Measurements from ENCODE around the gene RS1.

The RS1 gene

GRCh38 chrX:18687856-18688495 is 16.1 kb upstream of the RS1 start:
- Histone ChIP-seq H3K27ac (ENCODE audit: low read length) (no peak overlapping the region), H3K27me3 (ENCODE audit: insufficient read depth, low read length) (no peaks in the 10 kb centered on the region), H3K4me1 (ENCODE audit: insufficient read depth, low read length) (no peaks in the 10 kb centered on the region), H3K9me3 (ENCODE audit: insufficient read depth, low read depth, low read length) (no peaks in the 10 kb centered on the region), H3K4me3 (ENCODE audit: low read length) (no peak overlapping the region), H3K36me3 (ENCODE audit: insufficient read depth, low read depth, low read length) (no peaks in the 10 kb centered on the region), H3K9ac (ENCODE audit: low read depth, low read length) (no peak overlapping the region)

DNA sequence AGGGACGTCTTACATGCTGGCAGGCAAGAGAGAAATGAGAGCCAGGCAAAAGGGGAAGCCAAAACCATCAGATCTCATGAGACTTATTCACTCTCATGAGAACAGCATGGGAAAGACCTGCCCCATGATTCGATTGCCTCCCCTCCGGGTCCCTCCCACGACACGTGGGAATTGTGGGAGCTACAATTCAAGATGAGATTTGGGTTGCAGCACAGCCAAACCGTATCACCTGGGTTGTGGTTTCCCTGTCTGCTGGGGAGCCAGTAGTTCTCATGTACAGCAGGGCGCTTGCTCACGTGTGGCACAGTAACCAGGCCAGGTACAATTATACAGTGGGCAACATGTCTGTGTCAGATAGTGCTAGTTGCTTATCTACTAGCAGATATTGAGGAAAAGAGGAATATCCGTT is 11.1 kb upstream of the RS1 start:
- Histone ChIP-seq H3K36me3 (ENCODE audit: insufficient read depth, low read depth, low read length) (no peaks in the 10 kb centered on the region), H3K4me1 (ENCODE audit: insufficient read depth, low read length) (no peaks in the 10 kb centered on the region), H3K27ac (ENCODE audit: low read length) (no peak overlapping the region), H3K4me3 (ENCODE audit: low read length) (no peak overlapping the region), H3K27me3 (ENCODE audit: insufficient read depth, low read length) (no peaks in the 10 kb centered on the region), H3K9me3 (ENCODE audit: insufficient read depth, low read depth, low read length) (no peaks in the 10 kb centered on the region), H3K9ac (ENCODE audit: low read depth, low read length) (no peak overlapping the region)

- Histone ChIP-seq H3K9me3 (ENCODE audit: insufficient read depth, low read depth, low read length) (no peaks in the 10 kb centered on the region), H3K4me3 (ENCODE audit: low read length) (no peak overlapping the region), H3K9ac (ENCODE audit: low read depth, low read length) (no peak overlapping the region), H3K4me1 (ENCODE audit: insufficient read depth, low read length) (no peaks in the 10 kb centered on the region), H3K27ac (ENCODE audit: low read length) (no peak overlapping the region), H3K36me3 (ENCODE audit: insufficient read depth, low read depth, low read length) (no peaks in the 10 kb centered on the region), H3K27me3 (ENCODE audit: insufficient read depth, low read length) (no peaks in the 10 kb centered on the region)
These were observed 10.1 kb upstream of the RS1 start for GRCh38 chrX:18681996-18682395.

GRCh38 chrX:18677161-18677869 is 5.4 kb upstream of the RS1 start:
- no peak overlapping the region for H3K9ac ChIP-seq (ENCODE audit: low read depth, low read length)
- no peak overlapping the region for H3K4me3 ChIP-seq (ENCODE audit: low read length)
- H3K27me3 ChIP-seq (ENCODE audit: insufficient read depth, low read length) = no peaks in the 10 kb centered on the region
- no peaks in the 10 kb centered on the region for H3K9me3 ChIP-seq (ENCODE audit: insufficient read depth, low read depth, low read length)
- H3K4me1 ChIP-seq (ENCODE audit: insufficient read depth, low read length) = no peaks in the 10 kb centered on the region
- H3K27ac ChIP-seq (ENCODE audit: low read length) = no peak overlapping the region
- H3K36me3 ChIP-seq (ENCODE audit: insufficient read depth, low read depth, low read length) = no peaks in the 10 kb centered on the region

DNA sequence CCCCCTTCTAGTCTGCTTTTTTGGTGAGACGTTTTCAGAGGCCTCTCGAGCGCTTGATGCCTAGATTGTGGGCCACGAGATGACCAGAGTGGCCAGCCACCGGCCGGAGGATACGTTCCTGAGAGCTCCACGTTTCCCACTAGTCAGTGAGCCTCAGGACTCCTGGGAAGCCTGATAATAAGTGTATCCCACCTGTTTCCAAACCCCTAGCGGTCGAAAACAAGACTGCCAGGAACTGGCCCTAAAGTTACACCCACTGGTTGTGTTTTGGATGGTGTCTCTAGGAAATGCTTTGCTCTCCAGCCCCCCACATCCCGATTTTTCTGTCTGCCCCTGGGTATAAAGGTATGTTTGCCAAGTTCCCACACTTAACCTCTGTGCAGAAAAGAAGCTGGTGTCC is 4.6 kb upstream of the RS1 start:
- no peak overlapping the region for H3K9ac ChIP-seq (ENCODE audit: low read depth, low read length)
- H3K9me3 ChIP-seq (ENCODE audit: insufficient read depth, low read depth, low read length) = no peaks in the 10 kb centered on the region
- no peaks in the 10 kb centered on the region for H3K36me3 ChIP-seq (ENCODE audit: insufficient read depth, low read depth, low read length)
- H3K27me3 ChIP-seq (ENCODE audit: insufficient read depth, low read length) = no peaks in the 10 kb centered on the region
- H3K27ac ChIP-seq (ENCODE audit: low read length) = no peak overlapping the region
- no peak overlapping the region for H3K4me3 ChIP-seq (ENCODE audit: low read length)
- no peaks in the 10 kb centered on the region for H3K4me1 ChIP-seq (ENCODE audit: insufficient read depth, low read length)

DNA sequence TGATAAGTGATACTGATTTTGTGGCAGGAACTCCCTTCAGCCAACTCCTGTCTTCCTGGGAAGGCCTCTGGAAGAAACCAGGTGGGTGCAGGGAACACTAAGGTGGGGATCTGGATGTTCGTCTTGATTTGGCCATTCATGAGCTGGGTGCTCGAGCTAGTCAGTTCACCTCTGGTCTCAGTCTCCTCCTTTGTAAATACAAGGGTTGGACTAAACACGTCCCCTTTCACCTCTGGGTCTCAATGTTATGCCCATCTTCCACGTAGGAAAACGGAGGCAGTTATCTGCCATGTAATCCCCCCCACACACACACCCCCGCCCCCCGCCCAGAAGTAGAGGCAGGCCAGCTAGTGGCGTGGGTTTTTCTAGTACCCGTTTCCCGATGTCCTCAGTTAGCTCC is 4.1 kb upstream of the RS1 start:
- Histone ChIP-seq H3K4me3 (ENCODE audit: low read length) (no peak overlapping the region), H3K27ac (ENCODE audit: low read length) (no peak overlapping the region), H3K4me1 (ENCODE audit: insufficient read depth, low read length) (no peaks in the 10 kb centered on the region), H3K9ac (ENCODE audit: low read depth, low read length) (no peak overlapping the region), H3K36me3 (ENCODE audit: insufficient read depth, low read depth, low read length) (no peaks in the 10 kb centered on the region), H3K9me3 (ENCODE audit: insufficient read depth, low read depth, low read length) (no peaks in the 10 kb centered on the region), H3K27me3 (ENCODE audit: insufficient read depth, low read length) (no peaks in the 10 kb centered on the region)

DNA sequence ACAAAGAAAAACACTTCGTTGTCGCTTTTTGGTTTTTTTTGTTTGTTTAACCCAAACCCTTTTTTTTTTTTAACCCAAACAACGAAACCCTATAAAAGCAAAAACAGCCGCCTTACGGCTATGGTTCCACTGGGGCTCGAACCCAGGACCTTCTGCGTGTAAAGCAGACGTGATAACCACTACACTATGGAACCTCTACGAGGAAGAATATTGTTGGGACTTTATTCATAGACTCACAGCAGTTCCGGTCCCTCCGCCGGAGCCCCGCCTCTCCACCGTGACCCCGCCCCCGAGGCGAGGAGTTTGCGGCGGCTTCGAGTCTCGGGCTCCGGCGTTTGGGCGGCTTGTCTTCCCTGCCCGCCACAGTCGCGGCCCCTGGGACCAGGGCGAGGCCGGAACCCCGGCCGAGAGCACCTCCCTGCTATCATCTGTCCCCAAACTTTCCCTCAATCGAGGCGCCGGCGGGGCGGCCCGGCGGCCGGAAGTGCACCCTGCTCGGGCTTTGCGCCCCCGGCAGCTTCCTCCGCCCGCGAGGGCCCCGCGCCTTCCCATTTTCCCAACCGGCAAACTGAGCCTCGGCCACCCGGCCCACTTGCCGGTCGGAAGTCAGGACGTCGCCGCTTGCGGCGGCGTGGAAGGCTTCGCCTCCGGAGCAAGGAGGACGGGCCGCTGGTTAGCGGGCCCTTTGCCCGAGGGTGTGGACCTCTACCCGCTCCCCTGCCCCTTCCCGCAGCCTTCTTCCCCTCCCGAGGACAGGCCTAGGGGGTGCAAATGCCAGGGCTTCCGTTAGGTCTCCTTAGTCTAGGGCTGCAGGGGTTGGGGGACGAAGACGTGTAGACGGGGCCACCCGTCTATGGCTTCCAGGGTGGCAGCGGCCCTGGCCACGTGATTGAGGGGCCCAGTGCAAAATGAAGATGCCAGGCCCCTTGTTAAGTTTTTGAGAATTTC is 3.2 kb upstream of the RS1 start:
- no peaks in the 10 kb centered on the region for H3K4me1 ChIP-seq (ENCODE audit: insufficient read depth, low read length)
- no peaks in the 10 kb centered on the region for H3K27me3 ChIP-seq (ENCODE audit: insufficient read depth, low read length)
- no peaks in the 10 kb centered on the region for H3K36me3 ChIP-seq (ENCODE audit: insufficient read depth, low read depth, low read length)
- H3K4me3 ChIP-seq (ENCODE audit: low read length) = peak overlapping the region; percentile 74
- H3K9ac ChIP-seq (ENCODE audit: low read depth, low read length) = peak overlapping the region; percentile 65; the same call in 1 of the 2 replicates
- H3K27ac ChIP-seq (ENCODE audit: low read length) = no peak overlapping the region
- H3K9me3 ChIP-seq (ENCODE audit: insufficient read depth, low read depth, low read length) = no peaks in the 10 kb centered on the region

DNA sequence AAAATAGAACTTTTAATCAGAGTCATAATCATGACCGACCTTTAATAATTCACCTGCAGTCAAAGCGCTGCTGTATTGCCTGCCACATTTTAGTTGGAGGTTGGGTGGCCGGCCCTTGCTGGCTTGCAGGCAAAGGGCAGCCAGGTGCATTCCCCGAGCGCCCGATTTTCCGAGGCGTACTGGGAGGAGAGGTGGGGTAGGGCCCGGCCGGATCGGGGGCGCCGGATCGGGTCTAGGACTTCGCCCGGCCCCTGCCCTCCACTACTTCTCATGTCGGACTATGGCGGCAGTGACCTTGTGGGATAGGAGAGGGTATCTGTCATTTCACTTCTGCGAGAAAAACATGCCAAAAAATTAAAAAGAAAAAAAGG is 2.5 kb upstream of the RS1 start:
- Histone ChIP-seq H3K9ac (ENCODE audit: low read depth, low read length) (peak overlapping the region; percentile 65; the same call in 1 of the 2 replicates), H3K36me3 (ENCODE audit: insufficient read depth, low read depth, low read length) (no peaks in the 10 kb centered on the region), H3K4me1 (ENCODE audit: insufficient read depth, low read length) (no peaks in the 10 kb centered on the region), H3K27me3 (ENCODE audit: insufficient read depth, low read length) (no peaks in the 10 kb centered on the region), H3K9me3 (ENCODE audit: insufficient read depth, low read depth, low read length) (no peaks in the 10 kb centered on the region), H3K4me3 (ENCODE audit: low read length) (peak overlapping the region; percentile 74), H3K27ac (ENCODE audit: low read length) (no peak overlapping the region)

DNA sequence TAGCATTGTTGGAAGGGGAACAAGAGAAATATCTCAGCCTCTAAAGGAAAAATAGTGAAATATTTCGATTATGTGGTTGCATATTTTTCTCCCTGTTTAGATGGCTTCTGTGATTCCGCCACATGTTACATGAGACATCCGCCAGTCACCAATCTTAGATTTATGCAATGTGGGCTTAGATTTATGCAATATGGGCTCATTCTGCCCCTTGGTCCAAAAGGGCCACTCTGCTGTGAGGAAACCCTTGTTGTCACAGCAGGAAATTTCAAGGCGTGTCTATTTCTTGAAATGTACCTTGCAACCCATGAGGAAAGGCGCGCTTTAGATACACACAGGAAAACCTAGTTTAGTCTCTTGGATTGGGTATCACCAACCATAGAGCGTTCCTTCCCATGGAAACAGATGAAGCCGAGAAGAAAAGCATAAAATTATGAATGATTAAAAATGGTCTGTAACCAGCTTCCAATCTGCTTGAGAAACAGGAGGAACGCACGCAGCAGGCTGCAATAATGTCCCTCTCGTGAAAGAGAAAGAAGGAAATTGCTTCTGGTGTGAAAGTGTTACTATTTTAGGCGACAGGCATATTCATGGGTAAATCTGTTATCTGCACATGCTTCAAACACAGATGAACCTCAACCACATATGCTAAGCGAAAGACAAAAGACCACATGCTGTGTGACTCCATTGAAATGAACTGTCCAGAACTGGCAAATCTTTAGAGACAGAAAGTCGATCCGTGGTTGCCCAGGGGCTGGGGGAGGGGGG is 3.7 kb downstream of the RS1 start:
- no peaks in the 10 kb centered on the region for H3K27me3 ChIP-seq (ENCODE audit: insufficient read depth, low read length)
- no peaks in the 10 kb centered on the region for H3K36me3 ChIP-seq (ENCODE audit: insufficient read depth, low read depth, low read length)
- no peak overlapping the region for H3K27ac ChIP-seq (ENCODE audit: low read length)
- H3K4me3 ChIP-seq (ENCODE audit: low read length) = no peak overlapping the region
- no peak overlapping the region for H3K9ac ChIP-seq (ENCODE audit: low read depth, low read length)
- no peaks in the 10 kb centered on the region for H3K4me1 ChIP-seq (ENCODE audit: insufficient read depth, low read length)
- H3K9me3 ChIP-seq (ENCODE audit: insufficient read depth, low read depth, low read length) = no peaks in the 10 kb centered on the region

DNA sequence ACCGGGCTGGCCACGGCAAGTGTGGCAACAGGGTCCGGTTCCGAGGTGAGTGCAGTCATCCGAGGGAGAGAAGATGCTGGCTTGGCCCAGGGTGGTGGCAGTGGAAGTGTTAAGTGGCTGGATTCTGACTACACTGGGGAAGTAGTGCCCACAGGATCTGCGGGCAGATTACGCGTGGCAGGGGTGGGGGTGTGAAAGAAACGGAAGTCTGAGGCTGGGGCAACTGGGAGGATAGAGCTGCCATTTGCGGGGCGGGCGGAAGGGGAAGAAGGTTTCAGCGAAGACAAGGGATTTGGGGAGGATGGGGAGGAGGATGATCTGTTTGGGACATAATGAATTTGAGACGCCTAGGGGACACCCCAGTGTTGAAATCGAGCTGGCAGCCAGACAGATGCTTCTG is 5.3 kb downstream of the RS1 start:
- Histone ChIP-seq H3K27me3 (ENCODE audit: insufficient read depth, low read length) (no peaks in the 10 kb centered on the region), H3K9ac (ENCODE audit: low read depth, low read length) (no peak overlapping the region), H3K27ac (ENCODE audit: low read length) (no peak overlapping the region), H3K36me3 (ENCODE audit: insufficient read depth, low read depth, low read length) (no peaks in the 10 kb centered on the region), H3K4me3 (ENCODE audit: low read length) (no peak overlapping the region), H3K9me3 (ENCODE audit: insufficient read depth, low read depth, low read length) (no peaks in the 10 kb centered on the region), H3K4me1 (ENCODE audit: insufficient read depth, low read length) (no peaks in the 10 kb centered on the region)

DNA sequence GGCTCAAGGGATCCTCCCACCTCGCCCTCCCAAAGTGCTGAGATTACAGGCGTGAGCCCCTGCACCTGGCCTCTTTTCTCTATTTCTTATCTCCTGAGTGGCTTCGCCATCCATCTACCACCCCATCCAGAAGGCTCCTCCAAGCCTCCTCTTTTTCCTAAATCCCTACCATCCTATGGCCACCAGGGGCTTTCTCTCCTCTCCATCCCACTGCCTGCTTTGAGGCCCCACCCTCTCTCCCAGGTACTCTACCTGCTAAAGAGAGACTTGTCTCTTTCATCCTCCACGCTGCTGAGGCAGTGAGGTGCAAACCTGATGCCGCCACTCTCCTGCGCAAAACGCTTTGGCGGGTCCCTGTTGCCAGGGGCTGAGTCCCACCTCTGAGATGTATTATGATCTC is 7.0 kb downstream of the RS1 start:
- H3K4me3 ChIP-seq (ENCODE audit: low read length) = no peak overlapping the region
- H3K4me1 ChIP-seq (ENCODE audit: insufficient read depth, low read length) = no peaks in the 10 kb centered on the region
- H3K27me3 ChIP-seq (ENCODE audit: insufficient read depth, low read length) = no peaks in the 10 kb centered on the region
- H3K27ac ChIP-seq (ENCODE audit: low read length) = no peak overlapping the region
- H3K9me3 ChIP-seq (ENCODE audit: insufficient read depth, low read depth, low read length) = no peaks in the 10 kb centered on the region
- no peak overlapping the region for H3K9ac ChIP-seq (ENCODE audit: low read depth, low read length)
- H3K36me3 ChIP-seq (ENCODE audit: insufficient read depth, low read depth, low read length) = no peaks in the 10 kb centered on the region
